Measurements from ENCODE around the gene ELFN1.
"Not testable (repeated sequence)": the region's sequence is repeated elsewhere in the genome, so short reads cannot be mapped to it uniquely, and the experiment has no call there.

ELFN1 gene

DNA sequence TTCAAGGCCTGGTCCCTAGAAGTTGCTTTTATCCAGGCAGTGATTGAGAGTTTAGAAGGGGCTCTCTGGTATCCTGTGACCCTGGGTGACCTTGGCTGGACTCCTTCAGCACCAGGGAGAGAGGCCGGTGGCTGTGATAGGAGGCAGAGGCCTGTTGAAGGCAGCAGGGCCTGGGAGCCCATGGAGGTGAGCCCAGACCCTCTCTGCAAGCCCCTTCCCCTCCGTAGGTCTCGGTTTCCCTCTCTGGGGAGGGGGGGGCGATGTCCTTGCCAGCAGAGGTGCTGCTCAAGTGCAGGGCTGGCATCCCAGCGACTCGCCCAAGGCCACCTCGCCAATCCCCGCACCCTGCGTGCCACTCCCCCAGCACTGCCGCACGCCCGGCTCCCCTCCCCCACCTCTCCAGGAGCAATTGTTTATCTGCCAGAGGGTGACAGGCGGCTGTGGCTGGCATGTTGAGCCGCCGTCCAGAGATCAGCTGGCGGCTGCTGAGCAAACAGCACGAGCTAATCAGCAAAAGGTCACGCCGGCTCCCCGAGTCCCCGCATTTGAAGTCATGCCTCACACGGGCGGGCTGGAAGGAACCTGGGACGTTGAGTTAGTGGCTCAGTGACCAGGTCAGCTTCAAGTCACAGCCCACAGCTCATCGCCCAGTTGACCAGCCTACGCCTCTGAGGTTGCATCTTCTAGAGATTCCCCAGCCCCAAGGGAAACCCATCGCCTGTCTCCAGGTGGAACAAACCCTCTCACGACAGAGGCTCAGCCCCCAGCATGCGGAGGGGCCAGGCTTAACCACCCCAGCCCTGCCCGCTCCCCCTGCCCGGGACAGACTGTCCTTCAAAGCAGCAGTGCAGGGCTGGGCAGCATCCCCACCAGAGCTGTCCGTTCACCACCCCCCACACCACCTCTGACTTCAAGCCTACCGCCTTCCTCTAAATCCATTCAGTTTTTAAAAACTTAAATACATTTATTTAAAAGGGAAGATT is 43.7 kb downstream of the ELFN1 start:
- DNase-seq, result no peak

- no peak for DNase-seq
Measured at GRCh38 chr7:1714583-1715330, 44.7 kb downstream of the ELFN1 start.

- DNase-seq, result no peak
Measured at GRCh38 chr7:1715331-1715625, 45.2 kb downstream of the ELFN1 start.

DNA sequence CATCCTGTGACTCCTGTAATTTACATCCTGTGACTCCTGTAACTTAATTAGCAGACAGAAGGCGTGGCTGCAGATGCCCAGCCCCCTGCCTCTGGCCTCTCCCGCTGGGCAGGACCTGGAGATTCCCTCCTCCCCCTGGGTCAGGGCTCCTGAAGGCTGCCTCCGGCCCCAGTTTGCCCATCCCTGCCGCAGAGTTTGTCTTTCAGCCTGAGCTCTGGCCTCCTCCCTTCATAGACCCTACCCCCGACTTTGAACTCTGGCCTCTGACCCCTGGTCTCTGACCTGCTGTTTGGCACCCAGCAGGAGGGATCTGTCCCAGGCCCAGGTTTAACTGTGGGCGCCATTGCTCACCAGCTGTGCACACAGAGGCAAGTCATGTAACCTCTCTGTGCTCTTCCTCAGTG is 45.6 kb downstream of the ELFN1 start:
- DNase-seq, result no peak

GRCh38 chr7:1716263-1717094 is 46.4 kb downstream of the ELFN1 start:
- DNase-seq, result peak; percentile 11

DNA sequence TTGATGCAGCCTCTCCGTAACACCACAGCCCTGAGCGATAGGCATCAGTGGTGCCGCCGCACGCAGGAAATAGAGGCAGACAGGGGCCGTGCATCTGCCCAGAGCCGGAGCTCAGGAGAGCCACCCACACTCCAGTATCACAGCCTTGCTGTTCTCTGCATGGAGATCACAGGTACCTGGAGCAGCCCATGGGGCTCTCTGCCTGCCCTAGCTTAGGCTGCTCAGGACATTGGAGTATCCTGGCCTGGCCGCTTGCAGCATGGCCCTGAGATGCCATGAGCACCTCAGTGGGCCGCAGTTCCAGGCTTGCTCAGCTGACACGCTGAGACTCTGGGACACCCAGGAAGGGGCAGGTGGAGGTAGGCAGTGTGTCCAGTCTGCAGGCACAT is 47.0 kb downstream of the ELFN1 start:
- no peak for DNase-seq

GRCh38 chr7:1717903-1718676 is 48.0 kb downstream of the ELFN1 start:
- no peak for DNase-seq

DNA sequence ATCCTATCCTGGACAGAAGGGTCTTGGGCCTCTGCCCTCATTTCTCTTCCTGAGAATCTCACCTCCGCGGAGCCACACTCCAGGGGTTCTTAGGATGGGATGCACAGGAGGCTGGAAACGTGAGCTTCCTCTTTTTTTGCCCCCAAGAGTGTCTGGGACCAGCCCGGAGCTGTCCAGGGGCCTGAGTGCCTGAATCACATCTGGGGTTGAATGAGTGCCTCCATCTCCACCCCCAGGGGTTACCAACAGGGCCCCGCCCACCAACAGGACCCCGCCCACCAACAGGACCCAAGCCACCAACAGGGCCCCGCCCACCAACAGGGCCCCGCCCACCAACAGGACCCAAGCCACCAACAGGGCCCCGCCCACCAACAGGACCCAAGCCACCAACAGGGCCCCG is 48.8 kb downstream of the ELFN1 start:
- not testable (repeated sequence) for DNase-seq

GRCh38 chr7:1719256-1719655 is 49.2 kb downstream of the ELFN1 start:
- DNase-seq, result not testable (repeated sequence)

DNA sequence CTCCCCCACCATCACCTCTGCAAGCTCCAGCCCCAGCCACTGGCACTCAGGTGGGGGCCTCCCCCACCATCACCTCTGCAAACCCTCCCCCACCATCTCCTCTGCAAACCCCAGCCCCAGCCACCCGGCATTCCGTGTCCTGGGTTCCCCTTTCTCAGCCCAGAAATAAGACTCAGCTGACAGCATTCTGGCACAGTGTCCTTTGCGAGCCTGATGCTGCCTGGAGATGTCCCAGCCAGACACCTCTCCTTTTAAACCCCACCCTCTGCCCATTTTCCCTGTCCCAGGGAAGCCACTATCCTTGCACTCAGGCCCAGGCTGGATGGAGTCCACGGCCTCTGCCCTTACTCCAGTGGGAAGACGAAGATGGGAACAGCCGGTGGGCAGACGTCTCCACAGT is 49.8 kb downstream of the ELFN1 start:
- DNase-seq, result no peak

- no peak for DNase-seq
Measured at GRCh38 chr7:1720326-1720725, 50.2 kb downstream of the ELFN1 start.

GRCh38 chr7:1721047-1721690 is 51.1 kb downstream of the ELFN1 start:
- no peak for DNase-seq

- no peak for DNase-seq
Measured at GRCh38 chr7:1723254-1723653, 53.2 kb downstream of the ELFN1 start.

DNA sequence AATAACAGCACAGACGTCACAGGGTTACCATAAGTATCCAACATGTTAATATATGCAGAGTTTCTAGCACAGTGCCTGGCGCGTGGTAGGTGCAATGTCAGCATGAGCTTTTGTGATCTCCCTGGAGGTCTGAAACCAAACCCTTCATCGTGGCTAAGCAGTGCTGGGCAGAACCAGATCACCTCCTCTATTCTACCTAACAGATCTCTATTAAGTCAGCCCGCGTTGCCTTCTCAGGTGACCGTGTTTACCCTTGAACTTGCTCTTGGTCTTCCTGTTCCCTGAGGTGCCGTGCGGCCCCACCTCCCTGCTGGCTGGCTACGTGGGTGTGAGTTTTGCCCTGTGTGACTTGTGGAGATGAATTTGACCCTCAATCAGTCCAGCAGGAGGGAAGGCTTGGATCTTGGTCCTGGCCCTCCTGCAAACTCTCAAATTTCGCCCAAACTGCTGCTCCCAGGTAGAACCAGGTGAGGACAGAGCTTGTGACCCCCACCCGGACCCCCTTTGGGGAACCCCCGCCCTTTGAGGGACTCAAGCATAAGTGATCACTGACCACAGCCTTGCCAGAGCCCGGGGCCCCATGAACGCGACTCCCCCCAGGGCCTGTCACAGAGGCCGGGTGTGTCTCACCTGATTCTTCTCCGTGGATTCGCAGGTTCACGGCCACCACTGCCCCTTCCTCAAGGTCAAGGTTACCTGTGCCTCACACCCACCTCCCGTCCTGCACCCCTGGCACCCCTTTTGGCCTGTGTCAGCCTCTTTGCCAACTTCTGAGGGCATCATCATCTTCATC is 54.2 kb downstream of the ELFN1 start:
- DNase-seq, result no peak

DNA sequence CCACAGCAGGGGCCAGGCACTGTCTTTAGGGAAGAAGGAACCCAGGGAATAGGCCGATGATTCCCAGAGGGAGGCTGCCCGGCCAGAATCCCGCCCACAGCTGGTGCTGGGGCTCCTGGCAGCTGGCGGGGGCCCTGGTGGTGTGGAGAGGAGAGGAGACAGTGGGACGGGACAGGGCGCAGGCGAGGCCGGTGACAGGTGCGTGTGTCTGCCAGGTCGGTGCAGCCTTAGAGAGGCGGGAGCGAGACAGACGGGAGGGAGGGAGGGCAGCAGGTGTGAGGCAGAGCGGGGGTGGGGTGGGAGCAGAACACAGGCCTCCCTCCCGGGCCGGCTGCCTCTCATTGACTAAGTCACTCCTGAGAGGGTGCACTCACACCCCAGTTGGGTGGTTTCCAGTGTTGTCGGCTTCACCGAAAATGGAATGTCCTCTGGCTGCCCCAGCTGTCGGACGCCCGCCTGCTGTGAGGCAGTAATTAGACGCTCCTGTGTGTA is 55.2 kb downstream of the ELFN1 start:
- no peak for DNase-seq

GRCh38 chr7:1725766-1726630 is 55.9 kb downstream of the ELFN1 start:
- DNase-seq, result no peak

- DNase-seq, result no peak
Measured at GRCh38 chr7:1727079-1727478, 57.0 kb downstream of the ELFN1 start.

DNA sequence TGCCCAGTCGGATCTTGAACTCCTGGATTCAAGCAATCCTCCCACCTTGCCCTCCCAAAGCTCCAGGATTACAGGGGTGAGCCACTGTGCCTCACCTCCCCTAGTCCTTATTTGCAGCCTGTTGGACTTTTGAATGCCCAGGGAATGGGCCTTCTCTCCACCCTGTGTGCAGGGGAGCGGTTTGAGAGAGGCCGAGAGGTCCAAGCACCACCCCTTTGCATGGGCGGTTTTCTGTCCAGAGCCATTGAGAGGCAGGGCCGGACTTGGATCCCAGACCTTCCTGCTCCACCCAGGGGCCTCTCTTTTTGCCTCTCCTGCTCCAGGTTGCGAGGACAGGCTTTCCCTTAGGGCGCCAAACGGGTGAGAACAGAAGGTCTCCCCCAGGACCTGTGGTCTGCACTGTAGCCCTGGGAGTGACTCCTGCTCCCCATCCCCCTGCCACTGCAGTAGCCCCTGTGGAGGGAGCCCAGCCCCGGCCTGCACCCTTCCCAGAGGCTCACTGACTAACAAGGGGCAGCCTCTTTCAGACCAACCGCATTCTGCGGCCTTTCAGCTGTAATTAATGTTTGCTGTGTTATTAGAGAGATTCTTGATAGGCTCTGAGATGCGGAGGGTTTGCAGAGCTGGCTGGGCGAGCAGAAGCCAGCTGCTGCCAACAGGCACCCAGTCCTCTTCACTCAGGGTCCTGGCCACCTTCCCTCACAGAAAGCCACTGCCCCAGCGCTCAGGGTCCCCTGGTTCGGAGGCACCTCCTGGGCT is 57.9 kb downstream of the ELFN1 start:
- DNase-seq, result no peak

DNA sequence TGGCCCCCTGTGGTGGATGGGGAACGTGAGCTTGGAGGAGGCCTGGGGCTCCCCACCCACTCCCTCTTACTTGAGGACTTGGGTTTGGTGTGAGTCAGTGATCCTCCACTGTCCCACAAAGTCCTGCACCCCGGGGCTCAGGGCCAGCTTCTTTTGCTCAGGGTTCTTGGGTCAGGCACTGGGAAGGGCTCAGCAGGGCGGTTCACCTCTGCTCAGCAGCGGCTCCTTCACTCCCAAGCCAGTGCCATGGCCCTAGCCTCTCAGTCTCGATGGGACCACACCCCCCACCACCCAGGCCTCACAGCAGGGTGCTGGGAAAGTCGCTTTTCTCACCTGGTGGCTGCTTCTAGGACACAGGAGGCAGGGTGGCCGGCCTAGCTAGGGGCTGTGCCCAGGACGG is 59.1 kb downstream of the ELFN1 start:
- DNase-seq, result no peak
